ENCODE data around the gene CASQ2.
"Not testable (repeated sequence)": the region's sequence is repeated elsewhere in the genome, so short reads cannot be mapped to it uniquely, and the experiment has no call there.

Gene CASQ2

DNA sequence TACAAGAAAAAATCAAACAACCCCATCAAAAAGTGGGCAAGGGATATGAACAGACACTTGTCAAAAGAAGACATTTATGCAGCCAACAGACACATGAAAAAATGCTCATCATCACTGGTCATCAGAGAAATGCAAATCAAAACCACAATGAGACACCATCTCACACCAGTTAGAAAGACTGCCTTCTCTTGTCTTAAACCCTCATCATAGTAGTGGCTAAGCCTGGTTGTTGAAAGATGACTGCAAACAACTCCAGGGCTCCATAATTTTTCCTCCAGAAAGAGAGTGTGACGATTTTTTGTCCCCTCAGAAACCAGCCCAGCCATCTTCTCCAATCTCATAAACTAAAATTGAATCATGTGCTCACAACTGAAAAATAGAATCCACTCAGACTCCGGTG, 12.1 kb upstream of the CASQ2 start:
- DNase-seq (ENCODE audit: low read depth), result not testable (repeated sequence)

DNA sequence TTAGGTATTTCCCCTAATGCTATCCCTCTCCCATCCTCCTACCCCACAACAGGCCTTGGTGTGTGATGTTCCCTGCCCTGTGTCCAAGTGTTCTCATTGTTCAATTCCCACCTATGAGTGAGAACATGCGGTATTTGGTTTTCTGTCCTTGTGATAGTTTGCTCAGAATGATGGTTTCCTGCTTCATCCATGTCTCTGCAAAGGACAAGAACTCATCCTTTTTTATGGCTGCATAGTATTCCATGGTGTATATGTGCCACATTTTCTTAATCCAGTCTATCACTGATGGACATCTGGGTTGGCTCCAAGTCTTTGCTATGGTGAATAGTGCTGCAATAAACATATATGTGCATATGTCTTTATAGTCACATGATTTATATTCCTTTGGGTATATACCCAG, 10.6 kb upstream of the CASQ2 start:
- DNase-seq (ENCODE audit: low read depth), result not testable (repeated sequence)

DNA sequence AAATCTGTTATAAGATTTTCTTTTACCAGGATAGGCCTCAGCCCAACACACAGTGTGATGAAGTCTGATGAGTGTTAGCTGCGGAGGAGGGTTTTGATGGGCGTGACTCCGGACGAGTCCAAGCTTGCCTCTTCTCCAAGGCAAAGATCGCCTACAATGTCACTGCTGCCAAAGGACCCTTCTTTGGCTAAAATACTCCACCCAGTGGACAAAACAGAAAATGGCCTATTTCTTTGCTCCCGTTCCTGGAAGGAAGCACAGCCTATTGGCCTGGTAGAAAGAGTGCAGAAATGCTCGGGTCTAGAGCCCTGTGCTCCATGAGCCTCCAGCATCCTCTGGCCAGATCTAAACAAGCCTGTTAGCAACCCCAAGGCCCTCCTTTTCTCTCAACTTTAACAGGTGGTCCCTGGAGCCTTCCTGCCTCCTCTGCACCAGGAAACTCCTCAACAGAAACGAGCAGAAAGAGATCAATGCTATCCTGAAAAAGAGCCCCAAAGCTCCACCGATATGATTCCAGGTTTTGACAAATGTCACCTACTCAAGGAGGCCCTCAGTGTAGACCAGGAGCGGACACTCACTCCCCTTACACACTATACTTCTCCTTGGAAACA, 3.4 kb upstream of the CASQ2 start:
- no peak for DNase-seq (ENCODE audit: low read depth)

DNA sequence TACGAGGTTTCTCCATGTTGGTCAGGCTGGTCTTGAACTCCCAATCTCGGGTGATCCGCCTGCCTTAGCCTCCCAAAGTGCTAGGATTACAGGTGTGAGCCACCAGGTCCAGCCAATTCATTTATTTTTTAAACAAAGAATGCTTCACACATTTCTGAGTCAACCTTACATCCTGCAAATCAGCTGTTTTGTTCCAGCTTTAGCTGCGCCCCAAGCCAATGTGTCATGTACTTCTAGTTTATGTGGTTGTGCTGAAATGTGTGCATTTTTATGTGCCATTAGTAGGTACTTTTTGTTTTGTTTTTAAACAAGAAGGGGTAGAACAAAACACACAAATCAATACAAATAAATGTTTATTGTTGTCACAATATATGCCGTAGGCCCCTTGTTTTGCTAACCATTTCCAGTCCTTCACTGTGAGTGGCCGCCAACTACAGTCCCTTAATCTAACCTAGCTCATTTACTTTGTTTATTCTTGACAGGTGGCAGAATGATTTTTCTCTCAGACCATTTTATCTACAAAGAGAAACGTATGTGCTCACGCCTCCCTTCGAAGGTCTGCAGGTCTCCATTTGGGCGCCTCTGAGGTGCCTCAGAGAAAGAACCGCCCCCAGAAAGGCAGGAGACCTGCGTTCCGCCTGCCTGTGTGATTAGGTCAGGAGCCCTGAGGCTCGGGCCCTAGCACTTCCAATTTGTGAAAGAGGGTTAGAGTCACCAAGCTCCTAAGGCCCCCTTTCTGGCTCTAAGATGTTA, 2.8 kb upstream of the CASQ2 start:
- DNase-seq (ENCODE audit: low read depth), result no peak

DNA sequence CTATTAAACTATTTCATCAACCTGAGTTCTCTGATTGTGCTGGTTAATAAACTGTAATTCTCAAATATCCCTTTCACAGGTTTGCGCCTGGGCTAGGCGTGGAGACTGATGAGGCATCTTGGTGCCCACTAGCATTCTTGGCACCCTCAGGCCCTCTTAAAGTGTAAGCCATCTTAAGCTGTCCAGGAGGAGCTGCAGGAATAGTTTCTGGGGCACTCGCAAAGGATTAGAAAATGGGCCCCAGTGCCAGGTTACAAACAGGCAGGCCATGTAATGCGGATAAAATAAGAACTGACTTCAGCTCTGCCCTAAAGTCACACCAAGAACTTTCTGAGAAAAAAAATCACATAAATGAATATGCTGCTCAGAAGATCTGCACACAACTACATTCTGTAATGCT, 1.1 kb downstream of the CASQ2 start:
- no peak for DNase-seq (ENCODE audit: low read depth)

DNA sequence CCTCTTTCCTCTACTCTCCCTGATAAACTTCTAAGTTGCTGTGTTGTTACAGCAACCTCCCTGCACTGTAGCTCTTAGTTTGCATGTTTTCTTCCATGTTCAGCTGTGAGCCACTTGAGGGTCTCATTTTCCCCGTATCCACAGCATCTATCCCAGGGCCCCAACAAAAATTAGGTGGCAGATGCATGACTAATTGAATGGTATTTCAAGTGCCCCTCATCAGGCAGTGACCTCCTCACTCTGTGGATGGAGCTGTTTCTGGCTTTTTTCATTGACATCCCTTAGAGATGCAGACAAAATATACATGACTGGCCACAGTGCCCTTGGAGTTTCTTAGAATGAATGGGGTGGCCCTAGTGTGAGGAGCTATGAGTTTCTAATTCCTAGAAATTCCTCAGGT, 3.4 kb downstream of the CASQ2 start:
- DNase-seq (ENCODE audit: low read depth), result no peak

DNA sequence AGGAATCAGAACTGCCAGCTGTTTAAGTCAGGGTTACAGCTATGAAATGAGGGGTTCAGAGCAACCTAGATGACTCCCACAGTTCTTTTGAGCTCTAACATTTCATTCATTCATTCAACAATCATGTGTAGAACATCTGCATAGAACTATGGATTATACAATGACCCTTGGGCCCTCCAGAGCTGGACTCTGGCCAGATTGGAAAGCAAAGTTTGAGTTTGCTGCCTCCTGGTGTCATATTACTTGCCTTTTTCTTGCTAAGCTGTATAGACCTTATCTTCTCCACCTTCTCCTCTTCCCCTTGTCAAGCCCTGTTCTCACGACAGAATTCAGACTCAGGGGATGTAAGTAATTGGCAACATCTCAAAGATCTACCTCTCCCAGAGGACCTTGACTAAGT, 4.0 kb downstream of the CASQ2 start:
- DNase-seq (ENCODE audit: low read depth), result no peak

DNA sequence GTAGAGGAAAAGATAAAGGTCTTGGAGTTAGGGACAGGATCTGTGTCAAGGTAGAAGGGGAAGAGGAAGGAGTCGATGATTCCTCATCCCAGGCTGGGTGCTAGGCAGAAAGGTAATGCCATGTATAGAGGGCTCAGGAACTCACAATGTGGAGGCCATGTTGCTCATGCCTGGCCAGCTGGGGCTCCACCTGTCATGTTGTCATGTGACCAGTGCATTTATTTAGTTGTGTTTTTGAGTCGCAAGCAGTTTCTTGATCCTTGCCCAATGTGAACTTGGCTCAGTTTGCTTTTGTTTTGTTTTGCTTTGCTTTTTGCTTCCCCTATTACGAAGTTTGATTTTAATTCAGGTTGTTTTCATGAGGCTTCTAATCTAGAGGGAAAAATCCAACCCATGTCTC, 5.7 kb downstream of the CASQ2 start:
- no peak for DNase-seq (ENCODE audit: low read depth)

DNA sequence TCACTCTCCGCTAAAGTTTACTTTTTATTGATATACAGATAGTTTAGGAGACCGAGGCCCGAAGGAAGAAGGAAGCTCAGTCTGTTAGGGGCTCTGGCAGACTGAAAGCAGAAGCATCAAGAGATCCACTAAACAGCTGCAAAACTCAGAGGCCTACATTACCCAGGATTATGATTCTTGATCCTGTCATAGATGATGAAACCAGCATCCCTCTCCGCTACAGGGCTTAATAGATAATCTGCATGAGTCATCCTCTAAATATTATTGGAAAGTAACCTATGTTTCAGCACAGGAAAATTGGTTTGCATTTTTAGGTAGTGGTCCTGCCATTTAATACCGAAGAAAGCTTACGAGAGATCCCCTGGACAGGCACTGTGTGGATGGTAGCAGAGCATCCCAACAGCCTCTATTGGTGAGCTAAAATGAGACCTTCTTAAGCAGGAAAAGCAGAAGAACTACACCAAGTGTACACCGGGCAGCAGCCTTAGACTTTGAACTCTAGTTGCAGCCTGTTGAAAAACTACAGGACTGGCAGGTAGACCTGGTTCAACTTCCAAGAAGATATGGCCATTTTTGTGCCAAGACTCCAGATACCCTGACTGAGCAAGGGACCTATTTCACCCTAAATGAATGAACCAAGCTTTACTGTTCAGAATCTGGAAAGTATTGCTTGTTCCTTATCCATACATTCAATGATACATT, 6.8 kb downstream of the CASQ2 start:
- DNase-seq (ENCODE audit: low read depth), result no peak

DNA sequence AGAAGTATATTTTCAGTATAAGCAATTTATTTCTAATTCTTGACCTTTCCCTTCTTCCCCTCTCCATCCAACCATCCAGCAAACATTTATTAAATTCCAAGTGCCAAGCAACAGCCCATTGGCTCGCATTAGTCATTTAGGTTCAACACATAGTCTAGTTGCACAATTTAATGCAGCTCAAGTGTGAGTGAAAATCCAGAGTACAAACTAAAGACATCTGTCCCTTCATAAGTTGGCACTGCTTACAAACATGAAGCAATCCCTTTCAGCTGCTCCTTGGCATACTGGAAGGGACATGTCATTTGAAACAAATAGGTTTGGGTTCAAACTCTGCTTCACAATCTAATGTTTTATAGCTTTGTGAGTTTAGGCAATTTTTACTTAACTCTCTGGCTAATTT, 10.7 kb downstream of the CASQ2 start:
- no peak for DNase-seq (ENCODE audit: low read depth)

DNA sequence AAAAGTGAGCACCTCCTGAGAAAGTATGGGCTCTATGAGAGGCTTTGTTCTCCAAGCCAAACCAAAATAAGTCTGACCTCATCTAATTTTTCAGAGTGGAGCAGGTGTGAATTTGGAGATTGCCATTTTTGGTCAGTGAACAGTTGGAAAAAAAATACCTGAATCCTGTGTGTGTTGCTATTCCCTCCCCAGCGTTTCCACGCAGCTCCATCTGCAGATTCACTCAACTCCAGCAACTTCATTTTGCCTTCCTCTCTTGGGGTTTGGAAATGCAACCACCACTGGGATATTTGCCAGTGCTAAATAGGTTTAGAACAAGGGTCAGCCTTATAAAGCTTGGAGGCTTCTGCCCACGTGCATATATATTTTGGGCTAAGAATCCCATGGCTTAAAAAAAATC, 11.2 kb downstream of the CASQ2 start:
- DNase-seq (ENCODE audit: low read depth), result no peak

DNA sequence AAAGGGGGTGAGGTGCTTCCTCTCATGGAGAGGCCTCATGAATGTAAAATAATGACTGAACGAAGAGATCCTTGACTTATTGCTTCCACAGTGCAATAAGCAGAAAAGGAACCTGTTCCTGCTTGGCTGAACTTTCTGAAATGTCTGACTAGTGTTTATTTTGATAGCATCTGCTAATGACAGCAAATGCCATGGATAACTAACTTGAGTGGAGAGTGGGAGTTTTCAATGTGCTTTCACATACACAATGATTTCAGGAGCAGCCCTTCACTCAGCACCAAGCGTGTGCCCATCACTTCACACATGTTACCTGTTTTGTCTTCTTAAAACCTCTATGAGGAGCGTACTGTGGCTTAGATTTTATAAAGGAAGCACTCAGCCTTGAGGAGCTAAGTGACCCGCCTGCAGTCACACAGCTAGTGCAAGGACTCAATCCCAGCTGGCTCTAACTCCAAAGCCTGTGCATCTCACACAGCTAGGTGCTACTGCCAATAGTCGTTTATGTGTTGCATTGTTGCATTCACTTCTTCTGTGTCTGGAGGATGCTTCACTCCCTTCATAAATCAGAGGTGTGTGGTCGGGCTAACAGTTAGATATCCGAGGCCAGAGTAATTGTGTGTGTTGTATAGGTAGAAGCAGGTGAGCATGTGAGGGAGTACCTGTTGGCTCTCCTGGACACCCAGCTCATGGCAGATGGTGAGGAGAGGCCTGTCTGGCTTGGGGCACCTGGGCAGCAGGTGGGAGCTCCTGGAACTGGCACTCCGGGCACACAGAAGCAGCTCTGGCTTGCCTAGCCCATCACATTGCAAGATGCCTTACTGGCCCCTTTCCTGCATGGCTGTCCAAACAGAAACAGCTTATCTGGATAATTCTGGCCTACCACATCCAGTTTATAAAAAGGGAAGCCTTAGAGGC, 12.8 kb downstream of the CASQ2 start:
- no peak for DNase-seq (ENCODE audit: low read depth)

DNA sequence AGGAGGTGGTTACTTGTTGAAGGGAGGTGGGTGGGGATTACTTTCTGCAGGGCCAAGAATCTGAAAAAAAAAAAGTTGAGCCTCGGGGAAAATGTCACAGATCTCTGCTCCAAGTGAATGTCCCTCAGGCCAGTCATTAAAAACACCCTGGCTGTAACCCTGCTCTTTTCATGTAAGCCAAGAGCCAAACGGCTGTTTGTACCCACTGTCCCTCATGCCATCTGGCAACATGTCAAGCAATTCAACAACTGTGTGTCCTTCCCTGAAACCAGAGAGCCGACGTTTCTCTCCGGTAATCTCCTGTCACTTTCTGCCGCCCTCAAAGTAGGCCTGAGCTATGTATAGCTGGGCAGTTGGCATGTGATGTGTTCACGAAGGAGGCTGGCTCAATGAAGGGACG, 14.7 kb downstream of the CASQ2 start:
- no peak for DNase-seq (ENCODE audit: low read depth)

DNA sequence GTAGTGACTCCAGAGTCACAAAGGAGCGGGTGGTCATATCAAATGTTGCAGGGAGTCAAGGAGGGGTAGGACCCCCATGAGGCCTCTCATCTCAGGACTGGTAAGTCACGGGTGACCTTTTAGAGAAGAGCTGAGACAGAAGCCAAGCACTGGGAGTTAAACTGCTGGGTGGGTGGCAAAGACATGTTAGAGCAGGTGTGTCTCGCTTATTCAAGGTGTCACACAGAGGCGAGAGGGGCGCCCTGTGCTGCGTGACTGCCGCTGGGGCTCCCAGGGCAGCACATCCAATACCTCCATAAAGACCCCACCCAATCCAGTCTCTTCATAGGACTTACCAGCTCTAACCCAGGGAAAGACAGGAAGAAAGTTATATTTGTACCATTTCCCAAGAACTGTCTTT, 15.2 kb downstream of the CASQ2 start:
- DNase-seq (ENCODE audit: low read depth), result no peak

DNA sequence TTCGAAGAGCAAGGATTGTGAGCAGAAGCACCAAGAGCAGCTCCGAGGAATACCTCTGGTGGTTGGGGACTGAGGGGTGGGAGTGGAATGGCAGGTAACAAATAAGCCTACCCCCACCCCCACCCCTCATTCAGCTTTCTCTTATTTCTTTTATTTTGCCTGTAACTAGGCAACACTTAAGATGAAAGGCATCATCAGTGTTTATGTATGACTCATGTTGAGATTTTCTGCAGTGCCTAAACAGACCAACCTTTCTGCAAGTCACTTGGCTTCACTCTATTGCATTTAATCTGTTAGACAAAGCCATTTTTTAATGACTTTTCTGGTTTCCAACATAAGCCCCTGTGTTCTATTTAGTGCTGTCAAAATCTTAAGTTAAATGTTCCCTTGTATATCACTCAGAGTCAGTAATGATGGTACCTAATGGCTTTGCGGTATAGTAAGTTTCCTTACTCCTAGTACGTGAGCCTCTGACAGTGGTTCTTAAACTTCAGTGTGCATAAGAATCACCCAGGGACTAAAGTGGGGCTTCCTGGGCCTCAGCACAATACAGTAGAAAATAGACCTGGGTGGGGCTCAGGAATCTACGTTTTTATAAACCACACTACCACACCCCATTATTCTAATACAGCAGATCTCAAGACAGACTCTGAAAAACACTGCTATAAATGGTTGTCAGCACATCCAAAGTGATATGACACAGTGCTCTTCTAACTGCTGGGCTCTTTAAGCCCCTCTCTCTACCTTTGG, 19.9 kb downstream of the CASQ2 start:
- no peak for DNase-seq (ENCODE audit: low read depth)

DNA sequence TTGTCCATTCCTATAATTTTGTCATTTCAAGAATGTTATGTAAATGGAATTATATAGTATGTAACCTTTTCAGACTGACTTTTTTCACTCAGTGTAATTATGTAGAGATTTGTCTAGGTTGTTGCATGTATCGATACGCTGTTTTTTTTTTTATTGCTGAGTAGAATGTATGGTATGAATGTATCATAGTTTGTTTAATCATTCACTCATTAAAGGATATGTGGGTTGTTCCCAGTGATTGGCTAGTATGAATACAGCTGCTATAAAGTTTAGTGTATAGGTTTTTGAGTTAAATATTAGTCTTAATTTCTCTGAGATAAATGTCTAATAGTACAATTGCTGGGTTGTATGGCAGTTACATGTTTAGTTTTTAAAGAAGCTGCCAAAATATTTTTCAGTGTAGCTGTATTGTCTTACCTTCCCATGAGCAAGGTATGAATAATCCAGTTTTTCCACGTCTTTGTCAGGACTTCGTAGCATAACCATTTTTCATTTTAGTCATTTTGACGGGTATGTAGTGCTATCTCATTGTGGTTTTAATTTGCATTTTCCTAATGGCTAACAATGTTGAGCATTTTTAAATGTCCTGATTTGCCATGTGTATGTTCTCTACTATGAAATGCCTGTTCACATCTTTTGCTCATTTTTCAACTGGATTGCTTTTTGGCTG, 22.4 kb downstream of the CASQ2 start:
- no peak for DNase-seq (ENCODE audit: low read depth)

DNA sequence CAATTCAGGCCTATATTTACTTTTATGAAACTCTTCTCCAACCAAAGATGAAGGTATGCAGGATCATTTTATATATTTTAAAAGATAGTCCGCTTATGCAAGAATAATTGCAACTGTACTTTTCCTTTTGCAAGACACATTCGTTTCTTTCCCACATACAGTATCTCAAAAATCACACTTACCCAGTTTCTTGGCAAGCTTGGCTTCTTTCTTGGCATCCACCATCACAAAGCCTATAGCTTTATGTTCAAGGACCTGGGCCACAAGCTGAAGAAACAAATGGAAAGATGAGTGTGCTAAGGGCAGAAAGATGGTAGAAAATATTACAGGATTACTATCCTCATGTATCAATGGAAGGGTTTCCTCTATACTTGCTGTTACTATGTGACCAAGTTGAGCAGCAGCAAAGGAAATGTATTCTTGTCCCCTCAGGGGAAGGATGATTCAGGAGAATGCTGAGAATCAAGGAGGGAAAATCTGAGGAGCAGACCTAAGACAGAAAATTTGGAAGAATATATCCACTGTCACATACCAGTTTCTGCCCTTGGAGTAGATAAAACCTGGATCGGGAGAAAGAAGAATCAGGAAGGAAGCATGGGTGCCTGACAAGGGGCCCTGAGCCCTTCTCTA, 23.8 kb downstream of the CASQ2 start:
- DNase-seq (ENCODE audit: low read depth), result no peak

DNA sequence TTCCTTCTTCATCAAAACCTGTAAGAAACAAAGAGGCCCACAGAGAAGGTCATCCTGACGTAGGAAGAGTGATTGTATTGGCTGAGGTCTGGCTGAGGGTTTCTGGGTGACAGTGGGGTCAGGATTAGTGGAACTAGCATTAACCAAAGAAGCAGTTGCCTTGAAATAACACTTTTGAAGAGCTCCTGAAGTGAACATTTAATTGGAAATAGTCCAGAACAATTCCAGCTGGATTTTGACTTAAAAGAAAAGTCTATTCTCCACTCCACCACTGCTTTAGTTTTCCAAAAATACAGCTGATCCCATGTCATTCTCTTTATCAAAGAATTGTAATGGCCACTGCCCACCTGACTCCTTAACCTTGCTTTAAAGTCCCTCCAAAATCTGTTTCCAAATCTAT, 27.7 kb downstream of the CASQ2 start:
- no peak for DNase-seq (ENCODE audit: low read depth)

DNA sequence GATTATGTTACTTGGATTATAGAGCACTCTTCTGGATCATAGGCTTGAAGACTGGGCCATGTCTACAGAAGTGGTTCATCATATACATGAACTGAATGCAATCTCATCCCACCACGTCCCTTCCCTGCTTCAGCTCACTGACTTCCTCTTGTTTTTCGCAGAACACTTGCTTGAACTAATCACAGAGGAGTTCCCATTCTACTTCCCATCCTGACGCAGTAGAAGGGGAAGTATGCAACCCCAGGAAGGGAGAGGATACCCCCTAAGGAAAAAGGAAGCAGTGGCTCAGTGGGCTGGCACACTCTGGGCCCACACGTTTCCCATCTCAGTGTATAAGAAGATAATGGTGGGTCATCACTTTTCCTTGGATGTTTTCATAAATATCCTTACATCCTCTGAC, 36.2 kb downstream of the CASQ2 start:
- no peak for DNase-seq (ENCODE audit: low read depth)

DNA sequence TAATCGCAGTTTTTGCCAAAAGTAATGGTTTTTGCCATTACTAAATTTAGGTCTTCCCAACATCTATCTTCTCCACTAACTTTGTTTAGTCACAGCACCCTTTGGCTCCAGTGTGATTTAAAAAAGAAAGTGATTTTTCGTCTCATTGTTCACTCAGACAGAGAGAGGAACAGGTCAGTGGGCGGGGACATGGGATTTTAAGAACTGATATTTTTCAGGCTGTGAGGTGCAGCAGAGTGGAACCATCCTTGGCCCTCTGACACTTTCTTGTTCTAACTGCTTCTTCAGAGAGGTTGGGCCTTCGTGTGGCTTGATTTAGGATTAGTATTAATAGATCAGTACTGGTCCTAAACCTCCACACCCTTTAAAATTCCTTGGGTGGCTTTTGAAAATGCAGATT, 38.8 kb downstream of the CASQ2 start:
- DNase-seq (ENCODE audit: low read depth), result no peak

DNA sequence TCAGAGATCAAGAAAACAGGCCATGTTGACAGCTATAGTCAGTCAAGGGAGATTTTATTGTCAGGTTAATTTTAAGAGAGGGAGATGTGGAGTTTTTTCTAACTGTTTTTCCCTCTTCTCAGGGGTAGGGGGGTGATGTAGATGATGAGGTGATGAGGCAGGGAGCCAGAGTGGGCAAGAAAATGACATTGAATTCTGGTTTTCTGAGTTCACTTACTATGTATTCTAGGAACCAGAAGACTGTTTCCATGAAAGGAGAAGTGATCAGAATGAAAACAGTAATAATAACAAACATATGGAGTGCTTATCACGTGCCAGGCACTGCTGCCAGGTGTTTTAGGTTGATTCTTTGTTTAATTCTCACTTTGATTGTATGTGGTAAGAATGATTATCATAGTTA, 40.2 kb downstream of the CASQ2 start:
- no peak for DNase-seq (ENCODE audit: low read depth)
